SJSA1 (cell line): ENCODE results near the gene ANKRD12. TPM values are rescaled to one million over a fixed set of nuclear protein-coding genes. Genes with fewer than 3 reads are reported as not detected.
"Not testable (repeated sequence)": the region's sequence is repeated elsewhere in the genome, so short reads cannot be mapped to it uniquely, and the experiment has no call there.

Experiments used
- DNase-seq, 2 experiments: peaks; one replicate each; pipeline ENCODE4 v3.0.0-alpha.2; 2015 to 2020; ENCODE audit warnings: low spot score in 2 of 2, low read depth in 1 of 2
- H3K27ac ChIP-seq: fragments of 250-450 bp; sonication (Bioruptor Pico); 2 replicates; pipeline ENCODE4 v1.5.1; 2020; ENCODE audit warnings: mild to moderate bottlenecking, moderate library complexity
- H3K27me3 ChIP-seq: fragments of 250-450 bp; sonication (Bioruptor Pico); replicated peaks from 2 replicates; pipeline ENCODE4 v1.5.1; 2020; ENCODE audit warnings: mild to moderate bottlenecking, moderate library complexity
- H3K36me3 ChIP-seq: fragments of 250-450 bp; sonication (Bioruptor Pico); 2 replicates; pipeline ENCODE4 v1.5.1; 2020; ENCODE audit warnings: mild to moderate bottlenecking
- H3K4me1 ChIP-seq: fragments of 250-450 bp; sonication (Bioruptor Pico); replicated peaks from 2 replicates; pipeline ENCODE4 v1.6.1; 2021; ENCODE audit warnings: mild to moderate bottlenecking
- H3K4me3 ChIP-seq: fragments of 250-450 bp; sonication (Bioruptor Pico); 2 replicates; pipeline ENCODE4 v1.5.1; 2020; ENCODE audit warnings: mild to moderate bottlenecking
- H3K9me3 ChIP-seq: fragments of 250-450 bp; sonication (Bioruptor Pico); replicated peaks from 2 replicates; pipeline ENCODE4 v1.5.1; 2020; ENCODE audit warnings: mild to moderate bottlenecking
- total RNA-seq: library from RNA; depleted of rRNA; stranded (reverse); fragments of >200 nt; shearing (Covaris generic); gene quantifications from 2 replicates; pipeline ENCODE4 v1.2.3, GENCODE V29; 2014

ANKRD12 gene
- total RNA-seq, 1 experiment from 2014 or later, result 38.8 TPM

- not testable (repeated sequence) for H3K27me3 ChIP-seq, H3K27ac ChIP-seq, H3K4me3 ChIP-seq, H3K9me3 ChIP-seq, DNase-seq, H3K4me1 ChIP-seq, H3K36me3 ChIP-seq
These were observed 35.3 kb downstream of the ANKRD12 start for GRCh38 chr18:9171919-9172318.

GRCh38 chr18:9172506-9173127 is 36.0 kb downstream of the ANKRD12 start:
- no peak for DNase-seq
- Histone ChIP-seq H3K4me1 (peaks cover 9% of the 10 kb centered on the region), H3K4me3 (no peak overlapping the region), H3K27me3 (no peaks in the 10 kb centered on the region), H3K27ac (no peak overlapping the region), H3K9me3 (peaks cover 4% of the 10 kb centered on the region; the same call in 1 of the 2 replicates), H3K36me3 (peaks cover 3% of the 10 kb centered on the region; the same call in 1 of the 2 replicates)

- DNase-seq, result no peak
- H3K9me3 ChIP-seq, result peaks cover 4% of the 10 kb centered on the region; the same call in 1 of the 2 replicates
- H3K36me3 ChIP-seq, result peaks cover 3% of the 10 kb centered on the region; the same call in 1 of the 2 replicates
- no peaks in the 10 kb centered on the region for H3K27me3 ChIP-seq
- no peak overlapping the region for H3K27ac ChIP-seq
- H3K4me3 ChIP-seq, result no peak overlapping the region
- peaks cover 9% of the 10 kb centered on the region for H3K4me1 ChIP-seq
These were observed 37.2 kb downstream of the ANKRD12 start for GRCh38 chr18:9173770-9174233.

- no peaks in the 10 kb centered on the region for H3K27me3 ChIP-seq
- H3K4me1 ChIP-seq, result peaks cover 9% of the 10 kb centered on the region
- peaks cover 3% of the 10 kb centered on the region; the same call in 1 of the 2 replicates for H3K36me3 ChIP-seq
- no peak overlapping the region for H3K27ac ChIP-seq
- no peak overlapping the region for H3K4me3 ChIP-seq
- H3K9me3 ChIP-seq, result peaks cover 4% of the 10 kb centered on the region; the same call in 1 of the 2 replicates
- DNase-seq, result no peak
These were observed 37.7 kb downstream of the ANKRD12 start for GRCh38 chr18:9174302-9174701.

GRCh38 chr18:9175115-9175514 is 38.5 kb downstream of the ANKRD12 start:
- H3K27me3 ChIP-seq, result no peaks in the 10 kb centered on the region
- no peak overlapping the region for H3K27ac ChIP-seq
- H3K4me1 ChIP-seq, result peaks cover 9% of the 10 kb centered on the region
- no peak for DNase-seq
- H3K36me3 ChIP-seq, result peaks cover 3% of the 10 kb centered on the region; the same call in 1 of the 2 replicates
- H3K4me3 ChIP-seq, result no peak overlapping the region
- peaks cover 4% of the 10 kb centered on the region; the same call in 1 of the 2 replicates for H3K9me3 ChIP-seq

GRCh38 chr18:9177031-9177430 is 40.5 kb downstream of the ANKRD12 start:
- Histone ChIP-seq H3K36me3 (peaks cover 3% of the 10 kb centered on the region; the same call in 1 of the 2 replicates), H3K4me1 (peaks cover 9% of the 10 kb centered on the region), H3K4me3 (no peak overlapping the region), H3K9me3 (no peaks in the 10 kb centered on the region), H3K27me3 (no peaks in the 10 kb centered on the region), H3K27ac (no peak overlapping the region)
- DNase-seq, result no peak

- Histone ChIP-seq H3K27ac (no peak overlapping the region), H3K4me1 (peaks cover 9% of the 10 kb centered on the region), H3K36me3 (peaks cover 5% of the 10 kb centered on the region), H3K4me3 (no peak overlapping the region), H3K9me3 (no peaks in the 10 kb centered on the region), H3K27me3 (no peaks in the 10 kb centered on the region)
- no peak for DNase-seq
These were observed 40.9 kb downstream of the ANKRD12 start for GRCh38 chr18:9177466-9177865.

- Histone ChIP-seq H3K27me3 (no peaks in the 10 kb centered on the region), H3K36me3 (peaks cover 11% of the 10 kb centered on the region), H3K27ac (no peak overlapping the region), H3K4me3 (no peak overlapping the region), H3K4me1 (peaks cover 9% of the 10 kb centered on the region), H3K9me3 (no peaks in the 10 kb centered on the region)
- no peak for DNase-seq
These were observed 42.0 kb downstream of the ANKRD12 start for GRCh38 chr18:9178557-9178956.

GRCh38 chr18:9181275-9181674 is 44.7 kb downstream of the ANKRD12 start:
- no peak for DNase-seq
- H3K36me3 ChIP-seq, result peaks cover 11% of the 10 kb centered on the region
- no peaks in the 10 kb centered on the region for H3K4me1 ChIP-seq
- no peak overlapping the region for H3K27ac ChIP-seq
- H3K4me3 ChIP-seq, result no peak overlapping the region
- no peaks in the 10 kb centered on the region for H3K9me3 ChIP-seq
- H3K27me3 ChIP-seq, result no peaks in the 10 kb centered on the region

GRCh38 chr18:9182852-9183399 is 46.3 kb downstream of the ANKRD12 start:
- Histone ChIP-seq H3K4me1 (no peaks in the 10 kb centered on the region), H3K27ac (no peak overlapping the region), H3K27me3 (no peaks in the 10 kb centered on the region)

GRCh38 chr18:9184998-9185613 is 48.5 kb downstream of the ANKRD12 start:
- no peaks in the 10 kb centered on the region for H3K9me3 ChIP-seq
- no peaks in the 10 kb centered on the region for H3K27me3 ChIP-seq
- no peak overlapping the region for H3K4me3 ChIP-seq
- no peak for DNase-seq
- peaks cover 24% of the 10 kb centered on the region for H3K36me3 ChIP-seq
- H3K4me1 ChIP-seq, result no peaks in the 10 kb centered on the region
- H3K27ac ChIP-seq, result no peak overlapping the region

More at GRCh38 chr18:9182852-9183399, 46.3 kb downstream of the ANKRD12 start:
- Histone ChIP-seq H3K36me3 (peaks cover 9% of the 10 kb centered on the region), H3K9me3 (no peaks in the 10 kb centered on the region), H3K4me3 (no peak overlapping the region)
- DNase-seq, result no peak

- no peak overlapping the region for H3K27ac ChIP-seq
- peaks cover 27% of the 10 kb centered on the region for H3K36me3 ChIP-seq
- H3K9me3 ChIP-seq, result no peaks in the 10 kb centered on the region
- H3K4me1 ChIP-seq, result no peaks in the 10 kb centered on the region
- H3K27me3 ChIP-seq, result no peaks in the 10 kb centered on the region
- no peak overlapping the region for H3K4me3 ChIP-seq
- DNase-seq, result no peak
These were observed 52.0 kb downstream of the ANKRD12 start for GRCh38 chr18:9188359-9189231.

- H3K4me1 ChIP-seq, result no peaks in the 10 kb centered on the region
These were observed 52.9 kb downstream of the ANKRD12 start for GRCh38 chr18:9189491-9189890.

More at GRCh38 chr18:9189491-9189890, 52.9 kb downstream of the ANKRD12 start:
- DNase-seq, result no peak
- H3K36me3 ChIP-seq, result peaks cover 27% of the 10 kb centered on the region
- H3K27me3 ChIP-seq, result no peaks in the 10 kb centered on the region
- no peak overlapping the region for H3K4me3 ChIP-seq
- H3K27ac ChIP-seq, result no peak overlapping the region
- no peaks in the 10 kb centered on the region for H3K9me3 ChIP-seq
